ENCODE measurements around the gene CCDC197. TPM values are rescaled to one million over a fixed set of nuclear protein-coding genes. Genes with fewer than 3 reads are reported as not detected.
A peak's percentile ranks its signal among the peaks of the same experiment; 100 is the strongest.

Gene CCDC197
- total RNA-seq, 1 donor from 2014 or later: not detected

DNA sequence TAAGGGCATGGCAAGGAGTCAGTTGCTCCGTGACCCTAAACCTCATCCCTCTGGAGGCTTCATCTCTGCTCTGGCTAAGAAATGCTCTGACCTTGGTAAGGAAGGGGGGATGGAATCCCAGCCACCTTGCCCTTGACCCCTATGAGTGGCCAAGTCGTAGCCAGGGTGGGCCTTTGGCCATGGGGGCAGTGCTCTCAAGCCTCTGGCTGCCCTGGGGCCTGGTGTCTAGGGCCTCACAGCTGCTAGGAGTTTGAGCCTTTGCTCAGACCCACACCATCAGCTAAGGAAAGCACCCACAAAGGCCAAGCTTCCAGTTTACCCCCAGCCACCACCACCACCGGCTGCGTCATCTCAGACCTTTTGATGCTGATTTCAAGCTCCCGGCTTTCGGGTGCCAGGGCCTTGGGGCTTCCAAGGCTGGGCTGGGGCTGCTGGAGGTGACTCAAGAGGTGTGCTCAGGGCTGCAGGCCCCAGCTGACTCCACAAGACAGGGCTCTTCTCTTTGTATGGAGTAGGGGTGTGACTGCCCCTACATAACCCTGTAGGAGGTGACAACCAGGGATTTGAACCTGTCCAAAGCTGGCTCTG lies 24.4 kb upstream of the CCDC197 start:
- Mint-ChIP-seq H3K36me3 (ENCODE audit: low read depth) (peaks cover 2% of the 10 kb centered on the region), H3K4me3 (ENCODE audit: unreplicated experiment) (no peak overlapping the region), H3K27me3 (ENCODE audit: low read depth) (peaks cover 31% of the 10 kb centered on the region), H3K9me3 (ENCODE audit: low read depth) (no peaks in the 10 kb centered on the region), H3K27ac (ENCODE audit: unreplicated experiment) (no peak overlapping the region), H3K4me1 (ENCODE audit: low read depth) (peaks cover 19% of the 10 kb centered on the region)
- DNase-seq (ENCODE audit: low spot score): no peak
- TF ChIP-seq, protein P1, sequence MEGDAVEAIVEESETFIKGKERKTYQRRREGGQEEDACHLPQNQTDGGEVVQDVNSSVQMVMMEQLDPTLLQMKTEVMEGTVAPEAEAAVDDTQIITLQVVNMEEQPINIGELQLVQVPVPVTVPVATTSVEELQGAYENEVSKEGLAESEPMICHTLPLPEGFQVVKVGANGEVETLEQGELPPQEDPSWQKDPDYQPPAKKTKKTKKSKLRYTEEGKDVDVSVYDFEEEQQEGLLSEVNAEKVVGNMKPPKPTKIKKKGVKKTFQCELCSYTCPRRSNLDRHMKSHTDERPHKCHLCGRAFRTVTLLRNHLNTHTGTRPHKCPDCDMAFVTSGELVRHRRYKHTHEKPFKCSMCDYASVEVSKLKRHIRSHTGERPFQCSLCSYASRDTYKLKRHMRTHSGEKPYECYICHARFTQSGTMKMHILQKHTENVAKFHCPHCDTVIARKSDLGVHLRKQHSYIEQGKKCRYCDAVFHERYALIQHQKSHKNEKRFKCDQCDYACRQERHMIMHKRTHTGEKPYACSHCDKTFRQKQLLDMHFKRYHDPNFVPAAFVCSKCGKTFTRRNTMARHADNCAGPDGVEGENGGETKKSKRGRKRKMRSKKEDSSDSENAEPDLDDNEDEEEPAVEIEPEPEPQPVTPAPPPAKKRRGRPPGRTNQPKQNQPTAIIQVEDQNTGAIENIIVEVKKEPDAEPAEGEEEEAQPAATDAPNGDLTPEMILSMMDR (IDR thresholded peaks at IDR 0.05): no peak

DNA sequence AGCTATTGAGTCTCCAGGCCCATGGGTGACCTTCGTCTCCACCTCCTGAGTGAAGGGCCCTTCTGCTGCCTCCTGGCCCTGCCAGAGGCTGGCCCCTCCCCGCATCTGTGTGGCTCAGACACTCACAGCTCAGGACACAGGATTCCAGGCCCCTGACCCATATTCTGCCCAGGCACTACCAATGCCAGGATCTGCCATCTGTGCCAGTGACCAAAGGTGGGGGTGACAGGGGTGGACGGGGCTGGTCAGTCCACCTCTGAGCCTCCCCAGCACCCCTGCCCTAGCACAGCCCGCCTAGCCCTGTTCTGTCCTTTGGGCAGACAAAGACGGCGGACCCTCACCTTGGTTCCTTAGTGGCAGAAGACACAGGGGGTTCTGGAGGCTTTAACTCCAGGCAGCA lies 23.5 kb upstream of the CCDC197 start:
- no peaks in the 10 kb centered on the region for H3K9me3 Mint-ChIP-seq (ENCODE audit: low read depth)
- H3K27me3 Mint-ChIP-seq (ENCODE audit: low read depth): peaks cover 31% of the 10 kb centered on the region
- no peak overlapping the region for H3K4me3 Mint-ChIP-seq (ENCODE audit: unreplicated experiment)
- H3K36me3 Mint-ChIP-seq (ENCODE audit: low read depth): peaks cover 2% of the 10 kb centered on the region
- TF ChIP-seq, protein P1 (IDR thresholded peaks at IDR 0.05): no peak
- no peak overlapping the region for H3K27ac Mint-ChIP-seq (ENCODE audit: unreplicated experiment)
- no peak for DNase-seq (ENCODE audit: low spot score)
- H3K4me1 Mint-ChIP-seq (ENCODE audit: low read depth): peaks cover 19% of the 10 kb centered on the region

DNA sequence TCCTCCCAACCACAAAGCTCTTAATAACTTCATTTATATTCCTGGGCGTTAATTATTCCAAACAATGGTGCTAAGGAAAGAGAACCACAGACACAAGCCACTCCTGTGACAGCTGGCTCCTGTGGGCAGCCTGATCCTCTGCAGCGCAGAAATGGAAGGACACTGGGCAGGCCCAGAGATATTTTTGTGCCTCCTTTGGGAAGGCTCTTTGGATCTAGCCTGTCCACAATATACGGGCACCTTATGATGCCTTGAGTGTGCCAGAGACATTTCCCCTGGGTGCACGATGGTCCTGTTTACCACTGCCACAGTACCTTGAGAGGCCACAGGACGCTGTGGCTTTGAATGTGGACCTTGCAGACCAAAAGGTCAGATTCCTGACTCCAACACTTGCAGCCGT lies 22.8 kb upstream of the CCDC197 start:
- peaks cover 2% of the 10 kb centered on the region for H3K36me3 Mint-ChIP-seq (ENCODE audit: low read depth)

DNA sequence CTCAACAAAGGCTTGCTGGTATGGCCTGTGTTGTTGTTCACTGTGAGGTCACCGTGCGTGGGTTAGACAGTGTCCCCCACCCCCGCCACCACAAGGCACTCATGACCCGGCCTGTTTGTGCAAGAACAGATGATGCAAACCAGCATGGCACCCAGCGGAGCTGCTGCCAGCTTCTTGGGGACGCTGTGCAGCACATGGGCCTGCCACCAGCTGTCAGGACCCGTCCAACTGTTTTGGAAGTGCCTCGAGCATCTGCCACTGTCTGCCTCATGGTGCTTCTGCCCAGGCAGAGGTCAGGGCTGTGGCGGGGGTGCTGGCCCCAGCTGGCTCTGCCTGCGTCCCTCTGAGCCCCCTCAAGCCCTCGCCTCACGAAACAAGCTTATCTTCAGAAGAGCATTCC lies 22.3 kb upstream of the CCDC197 start:
- Mint-ChIP-seq H3K4me3 (ENCODE audit: unreplicated experiment) (no peak overlapping the region), H3K27ac (ENCODE audit: unreplicated experiment) (no peak overlapping the region), H3K36me3 (ENCODE audit: low read depth) (peaks cover 2% of the 10 kb centered on the region), H3K27me3 (ENCODE audit: low read depth) (peaks cover 29% of the 10 kb centered on the region), H3K9me3 (ENCODE audit: low read depth) (no peaks in the 10 kb centered on the region), H3K4me1 (ENCODE audit: low read depth) (peaks cover 11% of the 10 kb centered on the region)
- no peak for DNase-seq (ENCODE audit: low spot score)
- TF ChIP-seq, protein P1 (IDR thresholded peaks at IDR 0.05): no peak

More for the DNA sequence above, 22.8 kb upstream of the CCDC197 start:
- Mint-ChIP-seq H3K4me1 (ENCODE audit: low read depth) (peaks cover 14% of the 10 kb centered on the region), H3K27me3 (ENCODE audit: low read depth) (peaks cover 29% of the 10 kb centered on the region), H3K4me3 (ENCODE audit: unreplicated experiment) (no peak overlapping the region), H3K9me3 (ENCODE audit: low read depth) (no peaks in the 10 kb centered on the region), H3K27ac (ENCODE audit: unreplicated experiment) (no peak overlapping the region)
- TF ChIP-seq, protein P1 (IDR thresholded peaks at IDR 0.05): no peak
- no peak for DNase-seq (ENCODE audit: low spot score)

DNA sequence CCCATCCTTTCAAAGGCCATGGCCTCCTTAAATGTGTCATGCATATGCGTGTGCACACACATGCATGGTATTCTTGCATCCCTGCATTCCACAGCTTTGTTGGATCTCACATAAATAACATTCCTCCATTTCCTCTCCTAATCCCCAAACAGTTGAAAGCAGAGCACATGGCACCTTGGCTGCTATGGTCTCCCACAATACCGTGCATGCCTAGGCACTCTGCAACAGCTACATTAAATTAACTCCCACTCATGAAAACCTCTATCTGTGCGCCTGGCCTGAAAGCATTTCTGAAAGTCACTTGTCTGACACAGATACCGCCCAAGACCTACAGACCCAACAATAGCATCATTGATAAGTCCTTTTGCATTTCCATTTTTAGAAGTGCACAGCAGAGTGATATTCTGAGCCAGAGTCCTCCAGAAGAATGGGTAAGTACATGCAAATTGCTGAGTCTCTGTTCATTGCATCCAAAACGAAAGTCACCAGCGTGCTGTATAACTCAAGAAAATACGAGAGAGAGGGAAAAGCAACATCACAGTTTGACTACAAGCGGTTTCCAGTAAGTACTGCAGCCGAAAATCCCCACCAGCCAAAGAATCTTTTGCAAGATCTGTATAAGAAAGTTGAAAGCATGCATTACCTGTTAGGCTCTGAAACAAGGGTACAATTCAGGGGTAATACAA lies 21.2 kb upstream of the CCDC197 start:
- Mint-ChIP-seq H3K27me3 (ENCODE audit: low read depth) (peaks cover 33% of the 10 kb centered on the region), H3K36me3 (ENCODE audit: low read depth) (peaks cover 2% of the 10 kb centered on the region), H3K4me3 (ENCODE audit: unreplicated experiment) (peak overlapping the region; percentile 12), H3K4me1 (ENCODE audit: low read depth) (peaks cover 17% of the 10 kb centered on the region), H3K27ac (ENCODE audit: unreplicated experiment) (no peak overlapping the region), H3K9me3 (ENCODE audit: low read depth) (no peaks in the 10 kb centered on the region)
- TF ChIP-seq, protein P1 (IDR thresholded peaks at IDR 0.05): no peak
- DNase-seq (ENCODE audit: low spot score): no peak
